NB4 (cell line): ENCODE data around the gene HCLS1.

ENCODE experiments used
- MYC ChIP-seq: IDR thresholded peaks from 2 replicates; pipeline ENCODE4 v1.6.1; 2011; ENCODE audit warnings: low read depth, low read length
- POLR2A ChIP-seq: IDR thresholded peaks from 2 replicates; pipeline ENCODE4 v1.6.1; 2011; ENCODE audit warnings: mild to moderate bottlenecking; ENCODE audit not compliant: insufficient read length; ENCODE audit errors: extremely low read depth
- TF ChIP-seq, protein P1 (sequence below): IDR thresholded peaks from one replicate; pipeline ENCODE4 v1.5.1; 2012; ENCODE audit warnings: low read depth, low read length
- TF ChIP-seq, protein P2 (sequence below): IDR thresholded peaks from 2 replicates; pipeline ENCODE4 v1.6.1; 2011; ENCODE audit warnings: low read depth, low read length

DNA sequence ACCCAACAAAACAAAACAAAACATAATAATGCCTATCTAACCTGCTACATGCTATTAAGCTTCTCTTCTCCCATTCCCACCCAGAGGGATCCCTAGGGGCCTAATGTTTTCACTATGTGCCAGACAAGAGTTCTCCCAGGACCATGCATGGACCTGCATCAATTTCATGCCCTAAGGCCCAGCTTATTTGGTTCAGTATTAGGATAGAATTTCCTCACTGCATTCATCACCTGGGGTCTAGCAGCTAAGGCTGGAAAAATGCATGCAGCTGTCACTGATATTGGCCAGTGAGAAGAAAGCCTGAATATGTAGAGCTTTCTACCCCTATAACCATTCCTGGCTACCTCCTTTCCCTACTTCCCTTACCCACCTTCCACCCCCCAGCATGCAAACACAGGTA, 2.0 kb upstream of the HCLS1 start:
- TF ChIP-seq, protein P1, sequence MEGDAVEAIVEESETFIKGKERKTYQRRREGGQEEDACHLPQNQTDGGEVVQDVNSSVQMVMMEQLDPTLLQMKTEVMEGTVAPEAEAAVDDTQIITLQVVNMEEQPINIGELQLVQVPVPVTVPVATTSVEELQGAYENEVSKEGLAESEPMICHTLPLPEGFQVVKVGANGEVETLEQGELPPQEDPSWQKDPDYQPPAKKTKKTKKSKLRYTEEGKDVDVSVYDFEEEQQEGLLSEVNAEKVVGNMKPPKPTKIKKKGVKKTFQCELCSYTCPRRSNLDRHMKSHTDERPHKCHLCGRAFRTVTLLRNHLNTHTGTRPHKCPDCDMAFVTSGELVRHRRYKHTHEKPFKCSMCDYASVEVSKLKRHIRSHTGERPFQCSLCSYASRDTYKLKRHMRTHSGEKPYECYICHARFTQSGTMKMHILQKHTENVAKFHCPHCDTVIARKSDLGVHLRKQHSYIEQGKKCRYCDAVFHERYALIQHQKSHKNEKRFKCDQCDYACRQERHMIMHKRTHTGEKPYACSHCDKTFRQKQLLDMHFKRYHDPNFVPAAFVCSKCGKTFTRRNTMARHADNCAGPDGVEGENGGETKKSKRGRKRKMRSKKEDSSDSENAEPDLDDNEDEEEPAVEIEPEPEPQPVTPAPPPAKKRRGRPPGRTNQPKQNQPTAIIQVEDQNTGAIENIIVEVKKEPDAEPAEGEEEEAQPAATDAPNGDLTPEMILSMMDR: no peak
- TF ChIP-seq POLR2A (no peak), MYC (no peak)
- TF ChIP-seq, protein P2, sequence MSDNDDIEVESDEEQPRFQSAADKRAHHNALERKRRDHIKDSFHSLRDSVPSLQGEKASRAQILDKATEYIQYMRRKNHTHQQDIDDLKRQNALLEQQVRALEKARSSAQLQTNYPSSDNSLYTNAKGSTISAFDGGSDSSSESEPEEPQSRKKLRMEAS: no peak
